Kidney (tissue), 14 donors: ENCODE results near the gene MYBPHL. TPM values are rescaled to one million over a fixed set of nuclear protein-coding genes. Genes with fewer than 3 reads are reported as not detected.

ENCODE experiments used
- DNase-seq, 5 donors: peaks; one replicate each; pipeline ENCODE4 v3.0.0-alpha.2; 2013 to 2020
- FAIRE-seq: peaks from 2 replicates; lab custom pipeline; 2012; peaks lifted over from hg19 to GRCh38; lab: Jason Lieb, UNC
- H3K27ac ChIP-seq, 2 donors: one replicate each; pipeline ENCODE4 v1.7.0; 2013; ENCODE audit warnings: low read depth in 2 of 2, low read length in 2 of 2, inconsistent platforms in 1 of 2
- H3K27me3 ChIP-seq: one replicate; pipeline ENCODE4 v1.7.1; 2013; ENCODE audit warnings: low read length, inconsistent platforms; ENCODE audit not compliant: control insufficient read depth, insufficient read depth
- H3K36me3 ChIP-seq, 3 donors: one replicate each; pipeline versions ENCODE4 v1.7.0 to v1.7.1; 2013; ENCODE audit warnings: low read length in 3 of 3, control low read depth in 1 of 3, inconsistent platforms in 1 of 3; ENCODE audit not compliant: insufficient read depth in 3 of 3, control insufficient read depth in 2 of 3
- H3K4me1 ChIP-seq, 3 donors: one replicate each; pipeline versions ENCODE4 v1.7.0 to v1.7.1; 2013; ENCODE audit warnings: low read length in 3 of 3, inconsistent platforms in 1 of 3, low read depth in 1 of 3; ENCODE audit not compliant: control insufficient read depth in 2 of 3, insufficient read depth in 2 of 3
- H3K4me3 ChIP-seq, 3 donors: one replicate each; pipeline versions ENCODE4 v1.7.0 to v1.8.1; 2013; ENCODE audit warnings: low read length in 3 of 3, control low read depth in 1 of 3, inconsistent platforms in 1 of 3
- H3K9ac ChIP-seq, 3 donors: one replicate each; pipeline versions ENCODE4 v1.7.0 to v1.7.1; 2013; ENCODE audit warnings: low read length in 3 of 3, control low read depth in 1 of 3, inconsistent platforms in 1 of 3
- H3K9me3 ChIP-seq, 3 donors: one replicate each; pipeline versions ENCODE4 v1.7.0 to v1.7.1; 2013; ENCODE audit warnings: low read length in 3 of 3, control low read depth in 1 of 3, inconsistent platforms in 1 of 3; ENCODE audit not compliant: control insufficient read depth in 2 of 3, insufficient read depth in 1 of 3
- intact Hi-C: fragments of 100-400 bp; cut with DNase I; formaldehyde crosslinking; loops from one replicate; pipeline ENCODE4 v1.11.1; 2022
- polyA plus RNA-seq: library from polyadenylated mRNA; stranded (reverse); fragments of 350-450 nt; fragmentation: Illumina TruSeq; extraction: RNeasy Lipid Tissue Mini Kit (QIAGEN cat#74804); gene quantifications from one replicate; pipeline ENCODE4 v1.2.3, GENCODE V29; 2014; ENCODE audit warnings: low read depth, low replicate concordance; ENCODE audit not compliant: insufficient read depth
- total RNA-seq: library from RNA; stranded (reverse); fragmentation: NEBNext Ultra II Directional; extraction: Animal tissue kit (Norgen Biotek cat#: 25700); gene quantifications from one replicate; pipeline ENCODE4 v1.2.1, GENCODE V29; 2021
- TF ChIP-seq, protein P1 (sequence below): IDR thresholded peaks from 3 replicates; pipeline ENCODE4 v1.5.1; 2012; ENCODE audit warnings: mild to moderate bottlenecking, moderate library complexity, borderline replicate concordance; ENCODE audit not compliant: insufficient read depth; ENCODE audit errors: extremely low read depth
- donor health status: control.
- donor health status: control.
- donor health status: control.
- donor health status: control.
- donor health status: control.
- donor health status: DM: yes; HTN: yes; CAD: no.
- donor health status: Normal renal cell carcinoma (clear cell type).

Gene MYBPHL
- total and polyA plus RNA-seq, 2 donors from 2014 or later, result 0.19 TPM; not detected in 1

GRCh38 chr1:109296782-109297181 is 10.0 kb downstream of the MYBPHL start:
- Histone ChIP-seq H3K4me3 (no peak overlapping the region), H3K9ac (no peak overlapping the region), H3K4me1 (peaks cover 0 to 8% (median 0%) of the 10 kb centered on the region in 3 donors), H3K36me3 (no peaks in the 10 kb centered on the region), H3K9me3 (no peaks in the 10 kb centered on the region), H3K27me3 (no peaks in the 10 kb centered on the region), H3K27ac (no peak overlapping the region)
- no peak for FAIRE-seq
- DNase-seq, result no peak
- TF ChIP-seq, protein P1, sequence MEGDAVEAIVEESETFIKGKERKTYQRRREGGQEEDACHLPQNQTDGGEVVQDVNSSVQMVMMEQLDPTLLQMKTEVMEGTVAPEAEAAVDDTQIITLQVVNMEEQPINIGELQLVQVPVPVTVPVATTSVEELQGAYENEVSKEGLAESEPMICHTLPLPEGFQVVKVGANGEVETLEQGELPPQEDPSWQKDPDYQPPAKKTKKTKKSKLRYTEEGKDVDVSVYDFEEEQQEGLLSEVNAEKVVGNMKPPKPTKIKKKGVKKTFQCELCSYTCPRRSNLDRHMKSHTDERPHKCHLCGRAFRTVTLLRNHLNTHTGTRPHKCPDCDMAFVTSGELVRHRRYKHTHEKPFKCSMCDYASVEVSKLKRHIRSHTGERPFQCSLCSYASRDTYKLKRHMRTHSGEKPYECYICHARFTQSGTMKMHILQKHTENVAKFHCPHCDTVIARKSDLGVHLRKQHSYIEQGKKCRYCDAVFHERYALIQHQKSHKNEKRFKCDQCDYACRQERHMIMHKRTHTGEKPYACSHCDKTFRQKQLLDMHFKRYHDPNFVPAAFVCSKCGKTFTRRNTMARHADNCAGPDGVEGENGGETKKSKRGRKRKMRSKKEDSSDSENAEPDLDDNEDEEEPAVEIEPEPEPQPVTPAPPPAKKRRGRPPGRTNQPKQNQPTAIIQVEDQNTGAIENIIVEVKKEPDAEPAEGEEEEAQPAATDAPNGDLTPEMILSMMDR, result no peak
- intact Hi-C loops, result no loop called here

DNA sequence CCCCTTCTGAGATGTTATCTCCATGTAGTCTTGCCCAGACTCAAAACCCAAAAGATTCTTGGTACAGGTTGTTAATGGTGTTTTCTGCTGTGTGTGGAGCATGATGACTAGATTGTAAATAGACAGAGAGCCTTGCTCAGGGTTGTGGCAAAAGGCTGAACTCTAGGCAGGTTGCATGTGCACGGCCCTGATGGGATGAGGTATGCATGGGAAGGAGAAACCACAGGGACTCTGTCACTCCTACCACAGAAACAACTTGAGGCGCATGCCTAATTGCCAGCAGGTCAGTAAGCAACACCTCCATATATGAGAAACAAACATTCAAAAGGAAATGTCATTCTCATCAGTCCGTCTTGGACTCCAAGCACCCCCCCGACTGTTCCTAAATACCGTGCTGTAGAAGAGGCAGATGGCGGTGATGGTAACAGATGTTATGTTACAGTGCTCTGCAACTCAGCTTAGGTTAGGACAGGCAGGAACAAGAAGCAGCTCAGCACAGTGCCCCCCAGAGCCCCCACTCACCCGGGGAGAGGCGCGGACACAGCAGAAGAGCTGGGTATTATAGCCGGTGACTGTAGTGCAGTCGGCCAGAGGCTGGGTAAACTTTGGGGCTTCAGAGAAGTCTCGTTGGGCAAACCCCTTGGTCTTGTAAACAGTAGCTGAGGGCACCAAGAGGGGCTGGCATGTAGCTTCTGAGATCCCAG is 10.9 kb downstream of the MYBPHL start:
- no peak overlapping the region for H3K4me3 ChIP-seq
- no peak overlapping the region for H3K9ac ChIP-seq
- intact Hi-C loops, result no loop called here
- no peaks in the 10 kb centered on the region for H3K36me3 ChIP-seq
- H3K27ac ChIP-seq, result no peak overlapping the region
- peaks cover 0 to 8% (median 0%) of the 10 kb centered on the region in 3 donors for H3K4me1 ChIP-seq
- no peaks in the 10 kb centered on the region for H3K9me3 ChIP-seq
- DNase-seq (no peak), FAIRE-seq (no peak)
- TF ChIP-seq, protein P1, result no peak
- H3K27me3 ChIP-seq, result no peaks in the 10 kb centered on the region

- Histone ChIP-seq H3K9me3 (no peaks in the 10 kb centered on the region), H3K9ac (no peak overlapping the region), H3K4me3 (no peak overlapping the region), H3K4me1 (peaks cover 0 to 8% (median 0%) of the 10 kb centered on the region in 3 donors), H3K36me3 (no peaks in the 10 kb centered on the region), H3K27me3 (no peaks in the 10 kb centered on the region), H3K27ac (no peak overlapping the region)
- FAIRE-seq (no peak), DNase-seq (no peak)
- TF ChIP-seq, protein P1, result no peak
- intact Hi-C loops, result no loop called here
Measured at GRCh38 chr1:109294481-109294880, 12.3 kb downstream of the MYBPHL start.
